Measurements from ENCODE around the gene COL15A1.
"Not testable (repeated sequence)": the region's sequence is repeated elsewhere in the genome, so short reads cannot be mapped to it uniquely, and the experiment has no call there.

Gene COL15A1

DNA sequence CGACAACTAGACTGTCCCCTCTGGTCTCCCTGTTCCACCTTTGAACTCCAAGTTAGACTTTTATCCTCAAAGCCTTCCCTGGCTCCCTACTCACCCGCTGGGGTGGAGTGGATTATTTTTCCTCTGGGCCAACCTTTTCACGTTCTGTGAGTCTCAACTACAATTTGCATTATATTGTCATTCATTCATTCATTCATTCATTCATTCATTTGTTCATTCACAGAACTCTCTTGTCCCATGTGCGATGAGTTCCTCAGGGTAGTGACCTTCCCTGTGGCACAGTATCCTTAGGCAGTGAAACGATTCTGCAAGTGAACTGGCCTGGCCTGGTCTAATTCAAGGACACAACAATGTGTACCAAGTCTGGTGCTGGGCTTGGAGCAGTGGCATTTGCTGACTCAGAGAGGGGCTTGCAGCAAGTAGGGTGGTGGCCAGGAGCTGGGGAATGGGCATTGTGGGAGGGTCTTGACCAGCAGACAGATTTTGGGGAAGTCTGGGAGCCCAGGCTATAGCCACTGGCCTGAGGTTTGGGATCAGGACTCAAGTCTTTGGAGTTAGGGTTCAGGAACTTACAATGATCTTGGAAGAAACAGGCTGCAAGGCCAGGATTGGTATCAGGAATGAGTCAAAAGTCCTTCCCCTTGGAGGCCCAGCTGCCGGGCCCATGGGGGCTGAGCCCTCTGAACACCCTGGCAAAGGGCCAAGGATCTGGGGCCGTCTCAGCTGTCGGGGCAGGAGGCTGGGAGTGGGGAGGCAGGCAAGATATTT is 37.2 kb upstream of the COL15A1 start:
- H3K4me3 ChIP-seq (ENCODE audit: control insufficient read depth, low read depth, low read length) = no peak overlapping the region
- TF ChIP-seq, protein P1, sequence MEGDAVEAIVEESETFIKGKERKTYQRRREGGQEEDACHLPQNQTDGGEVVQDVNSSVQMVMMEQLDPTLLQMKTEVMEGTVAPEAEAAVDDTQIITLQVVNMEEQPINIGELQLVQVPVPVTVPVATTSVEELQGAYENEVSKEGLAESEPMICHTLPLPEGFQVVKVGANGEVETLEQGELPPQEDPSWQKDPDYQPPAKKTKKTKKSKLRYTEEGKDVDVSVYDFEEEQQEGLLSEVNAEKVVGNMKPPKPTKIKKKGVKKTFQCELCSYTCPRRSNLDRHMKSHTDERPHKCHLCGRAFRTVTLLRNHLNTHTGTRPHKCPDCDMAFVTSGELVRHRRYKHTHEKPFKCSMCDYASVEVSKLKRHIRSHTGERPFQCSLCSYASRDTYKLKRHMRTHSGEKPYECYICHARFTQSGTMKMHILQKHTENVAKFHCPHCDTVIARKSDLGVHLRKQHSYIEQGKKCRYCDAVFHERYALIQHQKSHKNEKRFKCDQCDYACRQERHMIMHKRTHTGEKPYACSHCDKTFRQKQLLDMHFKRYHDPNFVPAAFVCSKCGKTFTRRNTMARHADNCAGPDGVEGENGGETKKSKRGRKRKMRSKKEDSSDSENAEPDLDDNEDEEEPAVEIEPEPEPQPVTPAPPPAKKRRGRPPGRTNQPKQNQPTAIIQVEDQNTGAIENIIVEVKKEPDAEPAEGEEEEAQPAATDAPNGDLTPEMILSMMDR (IDR thresholded peaks at IDR 0.05; ENCODE audit: control insufficient read depth, insufficient read depth, low read depth, low read length, missing control alignments) = no peak
- DNase-seq (ENCODE audit: low read depth) = no peak

DNA sequence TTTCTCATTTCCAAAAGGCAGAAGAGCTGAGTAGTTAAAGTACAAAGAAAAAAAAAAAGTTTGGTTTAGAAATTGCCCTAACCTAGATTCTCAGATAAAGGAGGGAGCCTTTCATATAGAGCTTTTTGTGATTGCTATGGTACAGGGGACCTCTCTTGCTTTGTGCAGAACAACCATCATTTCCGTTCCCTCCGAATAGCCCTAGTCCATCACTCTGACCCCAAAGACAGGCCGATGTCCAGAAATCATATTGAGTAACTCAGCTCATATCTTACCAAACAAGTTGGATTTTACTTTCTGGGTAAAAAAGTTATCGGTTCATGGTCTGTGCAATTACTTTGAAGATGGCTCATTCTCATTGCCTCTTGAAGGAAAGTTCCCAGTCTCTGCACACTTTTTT is 36.7 kb upstream of the COL15A1 start:
- TF ChIP-seq, protein P1 (IDR thresholded peaks at IDR 0.05; ENCODE audit: control insufficient read depth, insufficient read depth, low read depth, low read length, missing control alignments) = no peak
- no peak for DNase-seq (ENCODE audit: low read depth)
- H3K4me3 ChIP-seq (ENCODE audit: control insufficient read depth, low read depth, low read length) = no peak overlapping the region

DNA sequence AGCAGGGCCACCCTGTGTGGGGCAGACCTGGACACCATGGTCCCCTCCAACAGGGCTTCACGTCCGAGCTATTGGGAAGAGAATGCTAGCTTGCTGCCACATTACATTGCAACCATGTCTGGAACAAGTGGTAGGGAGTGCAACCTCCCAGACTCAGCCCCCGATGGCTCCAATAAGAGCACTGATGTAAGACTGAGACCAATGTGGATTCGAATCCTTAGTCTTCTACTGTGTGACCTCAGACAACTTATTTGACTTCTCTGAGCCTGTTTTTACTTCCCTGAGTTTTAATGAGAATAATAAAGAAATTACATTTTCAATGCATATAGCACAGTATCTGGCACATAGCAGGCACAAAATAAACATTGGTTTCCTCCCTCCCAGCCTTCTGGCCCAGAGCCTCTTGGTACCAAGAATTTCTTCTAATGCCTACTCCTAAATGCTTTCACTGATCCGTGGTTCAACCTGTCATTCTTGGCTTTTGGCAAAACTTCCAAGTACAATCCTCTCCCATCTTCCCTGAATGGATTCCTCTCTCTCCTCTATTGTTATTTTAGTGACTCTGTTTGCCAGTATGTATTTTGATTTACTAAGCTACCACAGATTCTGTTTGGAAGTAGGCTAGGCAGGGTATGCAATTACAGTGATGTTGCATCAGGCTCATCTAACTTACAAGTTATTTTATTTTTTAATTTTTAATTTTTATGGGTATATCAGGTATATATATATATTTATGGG is 34.6 kb upstream of the COL15A1 start:
- TF ChIP-seq, protein P1 (IDR thresholded peaks at IDR 0.05; ENCODE audit: control insufficient read depth, insufficient read depth, low read depth, low read length, missing control alignments) = no peak
- H3K4me3 ChIP-seq (ENCODE audit: control insufficient read depth, low read depth, low read length) = no peak overlapping the region
- peak; percentile 86 for DNase-seq (ENCODE audit: low read depth)

DNA sequence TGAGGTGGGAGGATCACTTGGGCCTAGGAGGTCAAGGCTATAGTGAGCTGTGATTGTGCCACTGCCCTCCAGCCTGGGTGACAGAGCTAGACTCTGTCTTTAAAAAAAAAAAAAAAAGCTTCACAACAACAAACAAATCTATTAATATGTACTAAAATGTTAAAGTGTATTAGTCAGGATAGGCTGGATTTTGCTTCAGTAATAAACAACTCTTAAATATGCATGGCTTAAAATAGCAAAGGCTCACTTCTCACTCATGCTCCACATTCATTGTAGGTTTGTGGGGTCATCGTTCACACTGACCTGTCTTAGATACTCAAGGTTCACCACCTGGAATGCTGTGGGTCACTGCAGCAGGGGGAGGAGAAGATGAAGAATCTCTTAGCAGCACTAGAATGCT is 33.8 kb upstream of the COL15A1 start:
- H3K4me3 ChIP-seq (ENCODE audit: control insufficient read depth, low read depth, low read length) = no peak overlapping the region
- DNase-seq (ENCODE audit: low read depth) = no peak
- TF ChIP-seq, protein P1 (IDR thresholded peaks at IDR 0.05; ENCODE audit: control insufficient read depth, insufficient read depth, low read depth, low read length, missing control alignments) = no peak

DNA sequence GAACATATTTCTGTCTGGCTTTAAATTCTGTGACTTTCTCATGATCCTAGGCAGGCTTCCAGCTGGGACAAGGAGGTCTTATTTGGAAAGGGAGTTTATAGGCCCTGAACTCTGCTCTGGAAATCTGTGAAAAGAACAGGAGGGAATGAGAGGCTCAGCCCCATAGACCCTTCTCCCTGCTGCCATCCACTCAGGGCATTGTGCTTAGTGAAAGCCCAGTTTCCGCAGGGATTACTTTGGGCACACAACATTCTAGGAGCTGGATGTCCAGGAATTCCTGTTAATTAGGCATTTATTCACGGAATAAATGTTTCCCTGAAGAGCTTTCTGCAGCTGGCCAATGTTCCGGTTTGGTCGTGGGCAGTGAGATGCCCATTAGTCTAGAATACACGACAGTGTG is 32.7 kb upstream of the COL15A1 start:
- DNase-seq (ENCODE audit: low read depth) = no peak
- TF ChIP-seq, protein P1 (IDR thresholded peaks at IDR 0.05; ENCODE audit: control insufficient read depth, insufficient read depth, low read depth, low read length, missing control alignments) = no peak
- H3K4me3 ChIP-seq (ENCODE audit: control insufficient read depth, low read depth, low read length) = no peak overlapping the region

DNA sequence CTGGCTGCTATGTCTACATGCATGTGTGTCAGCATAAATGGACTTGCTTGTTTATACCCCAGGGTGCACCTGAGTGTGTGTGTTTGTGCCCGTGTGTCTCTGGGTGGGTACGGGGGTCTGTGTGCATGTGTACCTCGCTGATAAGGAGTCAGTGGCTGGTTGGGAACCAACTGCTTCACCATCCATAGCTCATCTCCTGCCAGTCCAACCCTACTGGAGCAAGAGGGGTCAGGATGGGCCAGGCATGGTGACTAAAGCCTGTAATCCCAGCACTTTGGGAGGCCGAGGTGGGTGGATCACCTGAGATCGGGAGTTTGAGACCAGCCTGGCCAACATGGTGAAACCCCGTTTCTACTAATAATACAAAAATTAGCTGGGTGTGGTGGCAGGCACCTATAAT is 32.0 kb upstream of the COL15A1 start:
- DNase-seq (ENCODE audit: low read depth); H3K4me3 ChIP-seq (ENCODE audit: control insufficient read depth, low read depth, low read length): not testable (repeated sequence)

DNA sequence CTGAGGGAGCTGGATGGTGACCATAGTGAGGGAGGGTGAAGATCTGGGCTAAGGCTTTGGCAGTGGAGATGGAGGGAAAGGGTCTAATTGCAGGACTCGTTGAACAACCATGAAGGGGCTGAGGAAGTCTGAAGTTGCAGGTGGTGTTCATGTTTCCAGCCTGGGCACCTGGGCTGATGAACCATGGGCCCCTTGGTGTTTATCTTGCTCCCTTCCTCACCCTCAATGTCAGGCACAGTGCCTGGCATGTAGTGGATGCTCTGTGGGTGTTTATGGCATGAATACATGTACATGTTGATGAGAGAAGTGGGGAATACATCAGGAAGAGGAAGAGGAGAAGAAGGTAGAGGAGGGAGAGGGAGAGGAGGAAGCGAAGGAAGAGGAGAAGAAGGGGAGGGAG is 31.3 kb upstream of the COL15A1 start:
- DNase-seq (ENCODE audit: low read depth) = no peak
- TF ChIP-seq, protein P1 (IDR thresholded peaks at IDR 0.05; ENCODE audit: control insufficient read depth, insufficient read depth, low read depth, low read length, missing control alignments) = no peak
- no peak overlapping the region for H3K4me3 ChIP-seq (ENCODE audit: control insufficient read depth, low read depth, low read length)

Measured in AG09309 (cell line).